Measurements from ENCODE around the gene IST1.
A peak's percentile ranks its signal among the peaks of the same experiment; 100 is the strongest.
"Not testable (repeated sequence)": the region's sequence is repeated elsewhere in the genome, so short reads cannot be mapped to it uniquely, and the experiment has no call there.

Gene IST1

DNA sequence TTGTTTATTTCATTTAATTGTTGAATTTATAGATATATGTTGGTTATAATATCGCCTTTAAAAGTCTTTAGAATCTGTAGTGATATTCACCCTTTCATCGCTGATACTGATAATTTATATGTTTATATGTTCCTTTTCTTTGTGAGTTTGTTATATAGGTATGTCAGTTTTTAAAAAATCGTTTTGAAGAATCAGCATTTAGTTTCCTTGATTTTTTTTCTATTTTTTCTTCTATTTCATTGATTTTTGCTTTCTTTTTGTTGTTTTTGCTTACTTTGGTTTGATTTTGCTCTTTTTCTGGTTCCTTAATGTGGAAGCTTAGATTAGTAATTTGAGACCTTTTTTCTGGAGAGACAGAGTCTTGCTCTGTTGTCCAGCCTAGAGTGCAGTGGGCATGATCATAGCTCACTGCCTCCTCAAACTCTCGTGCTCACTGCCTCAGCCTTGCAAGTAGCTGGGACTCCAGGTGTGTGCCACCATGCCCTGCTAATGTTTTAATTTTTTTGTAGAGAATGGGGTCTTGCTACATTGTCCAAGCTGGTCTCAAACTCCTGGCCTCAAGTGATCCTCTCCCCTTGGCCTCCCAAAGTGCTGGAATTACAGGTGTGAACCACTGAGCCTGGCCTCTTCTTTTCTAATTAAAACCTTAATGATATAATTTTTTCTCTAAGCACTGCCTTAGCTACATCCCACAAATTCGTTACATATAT lies 7.5 kb downstream of the IST1 start:
- no peaks in the 10 kb centered on the region for H3K27me3 ChIP-seq
- H3K36me3 ChIP-seq: no peaks in the 10 kb centered on the region
- peaks cover 37 to 39% of the 10 kb centered on the region in 2 experiments for H3K4me1 ChIP-seq (ENCODE audit: control insufficient read depth in 1 of 2, insufficient read depth in 1 of 2, low read depth in 1 of 2, low read length in 1 of 2)
- H3K4me3 ChIP-seq (ENCODE audit: low read depth in 1 of 2, low read length in 1 of 2): no peak overlapping the region
- no peak overlapping the region for H3K27ac ChIP-seq
- H3K9me3 ChIP-seq: no peaks in the 10 kb centered on the region
- TF ChIP-seq, protein P1, sequence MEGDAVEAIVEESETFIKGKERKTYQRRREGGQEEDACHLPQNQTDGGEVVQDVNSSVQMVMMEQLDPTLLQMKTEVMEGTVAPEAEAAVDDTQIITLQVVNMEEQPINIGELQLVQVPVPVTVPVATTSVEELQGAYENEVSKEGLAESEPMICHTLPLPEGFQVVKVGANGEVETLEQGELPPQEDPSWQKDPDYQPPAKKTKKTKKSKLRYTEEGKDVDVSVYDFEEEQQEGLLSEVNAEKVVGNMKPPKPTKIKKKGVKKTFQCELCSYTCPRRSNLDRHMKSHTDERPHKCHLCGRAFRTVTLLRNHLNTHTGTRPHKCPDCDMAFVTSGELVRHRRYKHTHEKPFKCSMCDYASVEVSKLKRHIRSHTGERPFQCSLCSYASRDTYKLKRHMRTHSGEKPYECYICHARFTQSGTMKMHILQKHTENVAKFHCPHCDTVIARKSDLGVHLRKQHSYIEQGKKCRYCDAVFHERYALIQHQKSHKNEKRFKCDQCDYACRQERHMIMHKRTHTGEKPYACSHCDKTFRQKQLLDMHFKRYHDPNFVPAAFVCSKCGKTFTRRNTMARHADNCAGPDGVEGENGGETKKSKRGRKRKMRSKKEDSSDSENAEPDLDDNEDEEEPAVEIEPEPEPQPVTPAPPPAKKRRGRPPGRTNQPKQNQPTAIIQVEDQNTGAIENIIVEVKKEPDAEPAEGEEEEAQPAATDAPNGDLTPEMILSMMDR (IDR thresholded peaks at IDR 0.05): no peak

DNA sequence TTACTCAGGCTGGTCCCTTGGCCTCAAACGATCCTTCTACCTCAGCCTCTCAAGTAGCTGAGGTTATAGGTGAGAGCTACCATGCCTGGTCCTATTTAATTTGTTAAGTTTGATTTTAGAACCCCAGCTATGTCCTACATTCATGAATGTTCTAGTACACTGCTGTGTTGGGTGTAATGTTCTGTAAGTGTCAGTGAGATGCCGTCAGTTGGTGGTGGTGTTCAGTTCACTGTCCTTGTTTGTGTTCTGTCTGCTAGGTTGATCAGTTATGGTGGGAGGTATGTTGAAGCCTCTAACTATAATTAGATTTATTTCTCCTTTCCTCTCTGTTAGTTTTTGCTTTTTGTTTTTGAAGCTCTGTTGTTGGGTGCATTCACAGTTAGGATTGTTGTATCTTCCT lies 8.3 kb downstream of the IST1 start:
- Histone ChIP-seq H3K36me3 (no peaks in the 10 kb centered on the region), H3K4me3 (ENCODE audit: low read depth in 1 of 2, low read length in 1 of 2) (no peak overlapping the region), H3K9me3 (no peaks in the 10 kb centered on the region), H3K27me3 (no peaks in the 10 kb centered on the region), H3K4me1 (ENCODE audit: control insufficient read depth in 1 of 2, insufficient read depth in 1 of 2, low read depth in 1 of 2, low read length in 1 of 2) (peaks cover 34 to 37% of the 10 kb centered on the region in 2 experiments), H3K27ac (no peak overlapping the region)
- TF ChIP-seq, protein P1 (IDR thresholded peaks at IDR 0.05): no peak

- H3K4me1 ChIP-seq (ENCODE audit: control insufficient read depth in 1 of 2, insufficient read depth in 1 of 2, low read depth in 1 of 2, low read length in 1 of 2): peaks cover 34 to 36% of the 10 kb centered on the region in 2 experiments
- no peak overlapping the region for H3K4me3 ChIP-seq (ENCODE audit: low read depth in 1 of 2, low read length in 1 of 2)
- H3K36me3 ChIP-seq: peaks cover 3% of the 10 kb centered on the region
- no peaks in the 10 kb centered on the region for H3K27me3 ChIP-seq
- TF ChIP-seq, protein P1 (IDR thresholded peaks at IDR 0.05): no peak
- no peak overlapping the region for H3K27ac ChIP-seq
- no peaks in the 10 kb centered on the region for H3K9me3 ChIP-seq
Observed at GRCh38 chr16:71904239-71904638, 8.9 kb downstream of the IST1 start.

DNA sequence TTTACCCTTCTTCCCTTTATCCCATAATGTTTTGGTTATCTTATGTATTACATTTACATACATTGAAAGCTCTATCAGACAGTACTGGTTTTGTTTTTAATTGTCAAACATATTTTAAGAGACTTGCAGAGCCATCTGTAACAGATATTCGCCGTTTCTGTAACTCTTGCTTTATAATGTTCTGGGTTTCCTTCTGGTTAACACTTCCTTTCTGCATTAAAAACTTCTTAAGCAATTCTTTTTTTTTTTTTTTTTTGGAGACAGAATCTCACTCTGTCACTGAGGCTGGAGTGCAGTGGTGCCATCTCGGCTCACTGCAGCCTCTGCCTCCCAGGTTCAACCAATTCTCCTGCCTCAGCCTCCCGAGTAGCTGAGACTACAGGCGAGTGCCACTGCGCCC lies 10.4 kb downstream of the IST1 start:
- peak overlapping the region; percentile 64 for H3K27ac ChIP-seq
- peaks cover 12% of the 10 kb centered on the region for H3K36me3 ChIP-seq
- H3K4me1 ChIP-seq (ENCODE audit: control insufficient read depth in 1 of 2, insufficient read depth in 1 of 2, low read depth in 1 of 2, low read length in 1 of 2): peaks cover 20 to 34% of the 10 kb centered on the region in 2 experiments
- not testable (repeated sequence) for H3K9me3 ChIP-seq; H3K27me3 ChIP-seq; H3K4me3 ChIP-seq (ENCODE audit: low read depth in 1 of 2, low read length in 1 of 2)

DNA sequence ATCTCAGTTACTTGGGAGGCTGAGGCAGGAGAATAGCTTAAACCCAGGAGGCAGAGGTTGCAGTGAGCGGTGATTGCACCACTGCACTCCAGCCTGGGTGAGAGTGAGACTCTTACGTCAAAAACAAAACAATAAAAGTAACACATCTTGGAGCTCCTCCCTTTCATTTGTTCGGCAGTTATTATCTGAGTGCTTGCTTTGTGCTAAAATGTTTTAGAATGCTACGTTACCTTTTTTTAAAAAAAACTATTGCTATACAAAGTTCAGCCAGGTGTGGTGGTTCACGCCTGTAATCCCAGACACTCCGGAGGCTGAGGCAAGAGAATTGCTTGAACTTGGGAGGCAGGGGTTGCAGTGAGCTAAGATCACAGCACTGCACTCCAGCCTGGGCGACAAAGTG lies 15.8 kb downstream of the IST1 start:
- Histone ChIP-seq H3K9me3 (no peaks in the 10 kb centered on the region), H3K4me1 (ENCODE audit: control insufficient read depth in 1 of 2, insufficient read depth in 1 of 2, low read depth in 1 of 2, low read length in 1 of 2) (peaks cover 3 to 10% of the 10 kb centered on the region in 2 experiments), H3K36me3 (peaks cover 26% of the 10 kb centered on the region), H3K27me3 (no peaks in the 10 kb centered on the region), H3K27ac (peak overlapping the region; percentile 1), H3K4me3 (ENCODE audit: low read depth in 1 of 2, low read length in 1 of 2) (no peak overlapping the region)
- TF ChIP-seq, protein P1 (IDR thresholded peaks at IDR 0.05): no peak

DNA sequence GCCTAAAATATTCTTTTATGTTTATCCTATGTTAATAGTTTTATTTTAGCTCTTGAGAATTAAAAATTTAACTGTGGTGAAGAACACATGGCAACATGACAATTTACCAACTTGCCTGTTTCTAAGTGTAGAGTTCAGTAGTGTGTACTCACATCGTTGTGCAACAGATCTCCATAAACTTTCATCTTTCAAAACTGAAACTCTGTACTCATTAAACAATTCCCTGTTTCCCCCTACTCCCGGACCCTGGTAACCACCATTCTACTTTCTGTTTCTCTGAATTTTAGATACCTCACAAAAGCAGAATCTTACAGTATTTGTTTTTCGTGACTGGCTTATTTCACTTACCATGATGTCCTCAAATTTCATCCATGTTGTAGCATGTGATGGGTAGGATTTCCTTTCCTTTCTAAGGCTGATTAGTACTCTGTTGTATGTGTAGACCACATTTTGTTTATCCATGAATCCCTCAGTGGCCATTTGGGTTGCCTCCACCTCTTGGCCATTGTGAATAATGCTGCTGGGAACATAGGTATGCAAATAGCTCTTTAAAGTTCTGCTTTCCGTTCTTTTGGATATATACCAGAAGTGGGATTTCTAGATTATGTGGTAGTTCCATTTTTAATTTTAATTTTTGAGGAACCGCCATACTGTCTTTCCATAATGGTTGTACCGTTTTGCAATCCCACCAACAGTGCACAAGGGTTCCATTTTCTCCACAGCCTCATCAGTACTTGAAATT lies 17.4 kb downstream of the IST1 start:
- Histone ChIP-seq H3K4me3 (ENCODE audit: low read depth in 1 of 2, low read length in 1 of 2) (no peak overlapping the region), H3K27me3 (no peaks in the 10 kb centered on the region), H3K4me1 (ENCODE audit: control insufficient read depth in 1 of 2, insufficient read depth in 1 of 2, low read depth in 1 of 2, low read length in 1 of 2) (peaks cover 0 to 7% of the 10 kb centered on the region in 2 experiments), H3K36me3 (peaks cover 42% of the 10 kb centered on the region), H3K9me3 (no peaks in the 10 kb centered on the region), H3K27ac (peak overlapping the region; percentile 23)
- TF ChIP-seq, protein P1 (IDR thresholded peaks at IDR 0.05): no peak

Measured in neutrophil (primary cell).